ENCODE results near the gene TMEM232.

The TMEM232 gene

GRCh38 chr5:110386782-110387181, 339.7 kb downstream of the TMEM232 start:
- Histone ChIP-seq H3K4me3 (ENCODE audit: low read depth in 1 of 2, low read length in 1 of 2) (no peak overlapping the region), H3K27me3 (no peaks in the 10 kb centered on the region), H3K9me3 (no peaks in the 10 kb centered on the region), H3K36me3 (no peaks in the 10 kb centered on the region), H3K4me1 (ENCODE audit: control insufficient read depth in 1 of 2, insufficient read depth in 1 of 2, low read depth in 1 of 2, low read length in 1 of 2) (no peaks in the 10 kb centered on the region), H3K27ac (no peak overlapping the region)
- no peak for TF ChIP-seq CTCF (IDR thresholded peaks at IDR 0.05)

GRCh38 chr5:110383231-110383630, 343.2 kb downstream of the TMEM232 start:
- Histone ChIP-seq H3K27me3 (no peaks in the 10 kb centered on the region), H3K36me3 (no peaks in the 10 kb centered on the region), H3K27ac (no peak overlapping the region), H3K4me3 (ENCODE audit: low read depth in 1 of 2, low read length in 1 of 2) (no peak overlapping the region), H3K9me3 (no peaks in the 10 kb centered on the region), H3K4me1 (ENCODE audit: control insufficient read depth in 1 of 2, insufficient read depth in 1 of 2, low read depth in 1 of 2, low read length in 1 of 2) (no peaks in the 10 kb centered on the region)
- TF ChIP-seq CTCF (IDR thresholded peaks at IDR 0.05) = no peak

- TF ChIP-seq CTCF (IDR thresholded peaks at IDR 0.05) = no peak
- H3K4me1 ChIP-seq (ENCODE audit: control insufficient read depth in 1 of 2, insufficient read depth in 1 of 2, low read depth in 1 of 2, low read length in 1 of 2) = no peaks in the 10 kb centered on the region
- H3K27me3 ChIP-seq = no peaks in the 10 kb centered on the region
- no peaks in the 10 kb centered on the region for H3K9me3 ChIP-seq
- H3K4me3 ChIP-seq (ENCODE audit: low read depth in 1 of 2, low read length in 1 of 2) = no peak overlapping the region
- no peak overlapping the region for H3K27ac ChIP-seq
- no peaks in the 10 kb centered on the region for H3K36me3 ChIP-seq
Observed at GRCh38 chr5:110377943-110378342, 348.5 kb downstream of the TMEM232 start.

GRCh38 chr5:110377361-110377760, 349.1 kb downstream of the TMEM232 start:
- no peaks in the 10 kb centered on the region for H3K9me3 ChIP-seq
- no peaks in the 10 kb centered on the region for H3K4me1 ChIP-seq (ENCODE audit: control insufficient read depth in 1 of 2, insufficient read depth in 1 of 2, low read depth in 1 of 2, low read length in 1 of 2)
- no peak for TF ChIP-seq CTCF (IDR thresholded peaks at IDR 0.05)
- H3K4me3 ChIP-seq (ENCODE audit: low read depth in 1 of 2, low read length in 1 of 2) = no peak overlapping the region
- H3K27ac ChIP-seq = no peak overlapping the region
- H3K36me3 ChIP-seq = no peaks in the 10 kb centered on the region
- H3K27me3 ChIP-seq = no peaks in the 10 kb centered on the region

GRCh38 chr5:110376281-110376951, 350.1 kb downstream of the TMEM232 start:
- H3K27me3 ChIP-seq = no peaks in the 10 kb centered on the region
- H3K27ac ChIP-seq = no peak overlapping the region
- no peaks in the 10 kb centered on the region for H3K36me3 ChIP-seq
- no peaks in the 10 kb centered on the region for H3K4me1 ChIP-seq (ENCODE audit: control insufficient read depth in 1 of 2, insufficient read depth in 1 of 2, low read depth in 1 of 2, low read length in 1 of 2)
- no peak overlapping the region for H3K4me3 ChIP-seq (ENCODE audit: low read depth in 1 of 2, low read length in 1 of 2)
- no peaks in the 10 kb centered on the region for H3K9me3 ChIP-seq
- no peak for TF ChIP-seq CTCF (IDR thresholded peaks at IDR 0.05)

- no peaks in the 10 kb centered on the region for H3K9me3 ChIP-seq
- H3K36me3 ChIP-seq = no peaks in the 10 kb centered on the region
- H3K4me1 ChIP-seq (ENCODE audit: control insufficient read depth in 1 of 2, insufficient read depth in 1 of 2, low read depth in 1 of 2, low read length in 1 of 2) = no peaks in the 10 kb centered on the region
- no peak overlapping the region for H3K27ac ChIP-seq
- no peaks in the 10 kb centered on the region for H3K27me3 ChIP-seq
- no peak overlapping the region for H3K4me3 ChIP-seq (ENCODE audit: low read depth in 1 of 2, low read length in 1 of 2)
- TF ChIP-seq CTCF (IDR thresholded peaks at IDR 0.05) = no peak
Observed at GRCh38 chr5:110371725-110372041, 354.8 kb downstream of the TMEM232 start.
